LHCN-M2 (cell line): Measurements from ENCODE around the gene HOXD10. TPM values are rescaled to one million over a fixed set of nuclear protein-coding genes. Genes with fewer than 3 reads are reported as not detected.

ENCODE experiments used
- DNase-seq: peaks from one replicate; pipeline ENCODE4 v3.0.0-alpha.2; 2012; ENCODE audit warnings: low read depth
- total RNA-seq: library from RNA; depleted of rRNA; stranded (reverse); fragments of >200 nt; gene quantifications from 2 replicates; pipeline ENCODE4 v1.2.3, GENCODE V29; 2014

Gene HOXD10
- total RNA-seq, 1 experiment from 2014 or later = not detected

GRCh38 chr2:176122052-176122682 is 5.6 kb downstream of the HOXD10 start:
- peak; percentile 25 for DNase-seq

- DNase-seq = no peak
Measured at GRCh38 chr2:176122683-176123410, 6.3 kb downstream of the HOXD10 start, which contains the start of gene HOXD9. Gene HOXD9, plus strand, starts transcription at chr2:176122719. Its CDS starts 50 bp downstream, at chr2:176122769.

- no peak for DNase-seq
Measured at GRCh38 chr2:176123411-176124109, 7.0 kb downstream of the HOXD10 start.

- no peak for DNase-seq
Measured at GRCh38 chr2:176124110-176124946, 7.8 kb downstream of the HOXD10 start.

- no peak for DNase-seq
Measured at GRCh38 chr2:176124947-176125771, 8.6 kb downstream of the HOXD10 start.

GRCh38 chr2:176125772-176126054 is 9.1 kb downstream of the HOXD10 start:
- DNase-seq = no peak

GRCh38 chr2:176126929-176127773 is 10.6 kb downstream of the HOXD10 start:
- peak; percentile 47 for DNase-seq

- DNase-seq = no peak
Measured at GRCh38 chr2:176127774-176128072, 11.1 kb downstream of the HOXD10 start.

GRCh38 chr2:176128172-176128981 is 11.8 kb downstream of the HOXD10 start:
- DNase-seq = no peak

- DNase-seq = peak; percentile 46
Measured at GRCh38 chr2:176128982-176129796, 12.6 kb downstream of the HOXD10 start, which contains the start of gene HOXD8. Gene HOXD8, plus strand, starts transcription at chr2:176129705. Its CDS starts 662 bp downstream, at chr2:176130367.

GRCh38 chr2:176129813-176130146 is 13.2 kb downstream of the HOXD10 start:
- no peak for DNase-seq

GRCh38 chr2:176130147-176130956 is 13.8 kb downstream of the HOXD10 start:
- no peak for DNase-seq

- DNase-seq = no peak
Measured at GRCh38 chr2:176130957-176131847, 14.6 kb downstream of the HOXD10 start.

- DNase-seq = no peak
Measured at GRCh38 chr2:176131848-176132158, 15.2 kb downstream of the HOXD10 start.

- DNase-seq = no peak
Measured at GRCh38 chr2:176132205-176133171, 15.9 kb downstream of the HOXD10 start.
